ENCODE data around the gene MTIF3. TPM values are rescaled to one million over a fixed set of nuclear protein-coding genes. Genes with fewer than 3 reads are reported as not detected.

Gene MTIF3
- total and polyA plus RNA-seq, 8 donors = 20.5 to 139 (median 80.1) TPM

DNA sequence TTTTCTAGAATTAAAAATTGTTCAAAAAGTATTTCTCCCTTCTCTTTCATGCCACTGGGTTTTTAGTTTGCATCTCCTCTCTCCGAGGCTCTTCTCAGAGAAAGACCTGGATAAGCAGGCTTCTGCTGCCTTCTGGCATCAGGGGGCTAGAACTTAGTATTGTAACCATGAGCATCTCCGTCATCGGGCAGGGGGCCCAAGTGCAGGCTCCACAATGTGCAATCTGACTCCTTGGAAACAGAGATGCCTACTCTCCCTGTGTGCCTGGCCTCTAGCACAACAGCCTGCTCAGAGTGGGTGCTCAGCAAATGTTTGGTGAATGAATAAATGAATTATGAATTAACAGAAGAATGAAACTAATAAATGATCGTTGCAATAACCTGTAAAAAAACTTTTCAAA, 45.6 kb upstream of the MTIF3 start:
- TF ChIP-seq, protein P1, sequence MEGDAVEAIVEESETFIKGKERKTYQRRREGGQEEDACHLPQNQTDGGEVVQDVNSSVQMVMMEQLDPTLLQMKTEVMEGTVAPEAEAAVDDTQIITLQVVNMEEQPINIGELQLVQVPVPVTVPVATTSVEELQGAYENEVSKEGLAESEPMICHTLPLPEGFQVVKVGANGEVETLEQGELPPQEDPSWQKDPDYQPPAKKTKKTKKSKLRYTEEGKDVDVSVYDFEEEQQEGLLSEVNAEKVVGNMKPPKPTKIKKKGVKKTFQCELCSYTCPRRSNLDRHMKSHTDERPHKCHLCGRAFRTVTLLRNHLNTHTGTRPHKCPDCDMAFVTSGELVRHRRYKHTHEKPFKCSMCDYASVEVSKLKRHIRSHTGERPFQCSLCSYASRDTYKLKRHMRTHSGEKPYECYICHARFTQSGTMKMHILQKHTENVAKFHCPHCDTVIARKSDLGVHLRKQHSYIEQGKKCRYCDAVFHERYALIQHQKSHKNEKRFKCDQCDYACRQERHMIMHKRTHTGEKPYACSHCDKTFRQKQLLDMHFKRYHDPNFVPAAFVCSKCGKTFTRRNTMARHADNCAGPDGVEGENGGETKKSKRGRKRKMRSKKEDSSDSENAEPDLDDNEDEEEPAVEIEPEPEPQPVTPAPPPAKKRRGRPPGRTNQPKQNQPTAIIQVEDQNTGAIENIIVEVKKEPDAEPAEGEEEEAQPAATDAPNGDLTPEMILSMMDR (IDR thresholded peaks at IDR 0.05) = no peak
- TF ChIP-seq POLR2A (IDR thresholded peaks at IDR 0.05) = no peak
- no peak for TF ChIP-seq EP300 (IDR thresholded peaks at IDR 0.05)
- TF ChIP-seq POLR2AphosphoS5 (IDR thresholded peaks at IDR 0.05) = no peak
- Histone ChIP-seq H3K27ac (no peak overlapping the region), H3K4me1 (peaks cover 0 to 9% (median 2%) of the 10 kb centered on the region in 4 donors), H3K27me3 (no peaks in the 10 kb centered on the region), H3K9me3 (no peaks in the 10 kb centered on the region), H3K36me3 (no peaks in the 10 kb centered on the region), H3K4me3 (no peak overlapping the region)
- intact Hi-C loops (cut with DNase I; ENCODE audit: low total_unique reads) = no loop called here
- no peak for DNase-seq
- 68 to 86% (median 75%) methylated on average over 4 of the region's 4 CpGs for whole genome bisulfite sequencing, 5 donors

DNA sequence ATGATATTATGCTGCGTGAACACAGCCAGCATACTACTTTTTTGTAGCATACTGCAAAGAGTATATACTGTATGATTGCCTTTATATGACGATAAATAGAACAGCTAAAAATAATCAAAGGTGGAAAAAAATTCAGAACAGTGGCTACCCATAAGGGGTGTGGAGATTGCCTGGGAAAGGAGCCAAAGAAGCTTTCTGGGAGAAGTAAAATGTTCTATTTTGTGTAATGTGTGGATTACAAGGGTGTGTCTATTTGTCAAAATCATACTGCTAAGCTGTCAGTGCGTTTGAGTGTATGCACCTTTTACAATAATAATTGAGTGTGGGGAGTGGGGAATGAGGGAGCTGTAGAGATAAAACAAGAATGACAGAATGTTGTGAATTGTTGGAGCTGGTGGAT, 45.2 kb upstream of the MTIF3 start:
- WGBS, 5 donors = 32 to 53% (median 41%) methylated on average over 3 of the region's 3 CpGs
- TF ChIP-seq POLR2AphosphoS5 (IDR thresholded peaks at IDR 0.05) (no peak), POLR2A (IDR thresholded peaks at IDR 0.05) (no peak), EP300 (IDR thresholded peaks at IDR 0.05) (no peak)
- TF ChIP-seq, protein P1 (IDR thresholded peaks at IDR 0.05) = no peak
- Histone ChIP-seq H3K36me3 (no peaks in the 10 kb centered on the region), H3K27me3 (no peaks in the 10 kb centered on the region), H3K4me1 (peaks cover 0 to 9% (median 2%) of the 10 kb centered on the region in 4 donors), H3K4me3 (no peak overlapping the region), H3K27ac (no peak overlapping the region), H3K9me3 (no peaks in the 10 kb centered on the region)
- DNase-seq = peak in 1 of 2 donors; percentile 14
- intact Hi-C loops (cut with DNase I; ENCODE audit: low total_unique reads) = no loop called here

DNA sequence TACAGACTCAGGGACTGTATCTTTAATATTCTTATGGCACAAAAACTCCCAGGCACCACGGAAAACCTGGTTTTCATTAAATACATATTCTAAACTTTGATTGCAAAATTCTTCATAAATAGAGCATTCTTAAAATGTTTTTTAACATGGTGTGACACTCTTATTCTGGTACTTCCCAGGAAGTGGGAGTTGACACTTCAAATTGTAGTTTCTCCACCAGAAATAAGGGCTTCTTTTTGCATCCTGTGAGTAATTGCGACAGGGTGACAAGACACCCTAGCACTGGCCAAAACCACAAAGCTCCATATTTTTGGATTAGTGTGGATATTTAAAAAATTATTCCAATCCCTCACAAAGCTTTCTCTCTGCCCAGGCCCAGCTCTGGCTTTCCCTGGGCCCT, 43.6 kb upstream of the MTIF3 start:
- Histone ChIP-seq H3K4me3 (no peak overlapping the region), H3K27ac (no peak overlapping the region), H3K27me3 (no peaks in the 10 kb centered on the region), H3K4me1 (peaks cover 0 to 9% (median 2%) of the 10 kb centered on the region in 4 donors), H3K9me3 (no peaks in the 10 kb centered on the region), H3K36me3 (no peaks in the 10 kb centered on the region)
- no peak for DNase-seq
- intact Hi-C loops (cut with DNase I; ENCODE audit: low total_unique reads) = no loop called here
- WGBS, 5 donors = 76 to 90% (median 86%) methylated on average over 2 of the region's 2 CpGs
- TF ChIP-seq POLR2A (IDR thresholded peaks at IDR 0.05) = no peak
- TF ChIP-seq, protein P1 (IDR thresholded peaks at IDR 0.05) = no peak
- TF ChIP-seq EP300 (IDR thresholded peaks at IDR 0.05) = no peak
- TF ChIP-seq POLR2AphosphoS5 (IDR thresholded peaks at IDR 0.05) = no peak

DNA sequence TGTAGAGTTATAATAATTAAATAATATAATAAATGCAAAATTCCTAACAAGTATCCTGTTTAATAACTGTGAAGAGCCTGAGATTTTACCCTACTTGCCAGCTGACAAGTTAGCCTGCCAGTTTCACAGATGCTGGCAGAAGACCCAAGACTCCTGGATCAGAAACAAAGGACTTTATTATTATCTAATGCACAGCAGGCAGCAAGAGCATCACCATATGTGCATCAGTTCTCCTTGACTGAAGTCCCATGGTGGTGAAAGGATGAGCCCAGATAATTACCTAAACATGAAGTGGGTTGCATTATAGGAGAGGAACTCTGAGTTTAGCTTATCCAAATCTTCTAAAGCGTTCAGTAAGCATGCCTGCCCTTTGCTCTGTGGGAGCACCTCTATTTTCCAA, 39.1 kb upstream of the MTIF3 start:
- DNase-seq = no peak

More for the DNA sequence above, 39.1 kb upstream of the MTIF3 start:
- intact Hi-C loops (cut with DNase I; ENCODE audit: low total_unique reads) = no loop called here
- Histone ChIP-seq H3K4me3 (no peak overlapping the region), H3K9me3 (no peaks in the 10 kb centered on the region), H3K36me3 (no peaks in the 10 kb centered on the region), H3K4me1 (peaks cover 0 to 3% (median 0%) of the 10 kb centered on the region in 4 donors), H3K27ac (no peak overlapping the region), H3K27me3 (no peaks in the 10 kb centered on the region)
- TF ChIP-seq POLR2A (IDR thresholded peaks at IDR 0.05) (no peak), EP300 (IDR thresholded peaks at IDR 0.05) (no peak), POLR2AphosphoS5 (IDR thresholded peaks at IDR 0.05) (no peak)
- TF ChIP-seq, protein P1 (IDR thresholded peaks at IDR 0.05) = no peak
- 33 to 47% (median 41%) methylated on average over 1 of the region's 1 CpG for WGBS, 5 donors
